ENCODE measurements around the gene ITFG1.

GRCh38 chr16:47284999-47285398, 175.9 kb downstream of the ITFG1 start:
- TF ChIP-seq ZC3H10 (CRISPR knock-in tag; IDR thresholded peaks at IDR 0.05) (no peak), SNAI2 (CRISPR knock-in tag; IDR thresholded peaks at IDR 0.05) (no peak), OSR1 (CRISPR knock-in tag; IDR thresholded peaks at IDR 0.05) (no peak), CSDC2 (CRISPR knock-in tag; IDR thresholded peaks at IDR 0.05) (no peak)
- TF ChIP-seq, protein P1, sequence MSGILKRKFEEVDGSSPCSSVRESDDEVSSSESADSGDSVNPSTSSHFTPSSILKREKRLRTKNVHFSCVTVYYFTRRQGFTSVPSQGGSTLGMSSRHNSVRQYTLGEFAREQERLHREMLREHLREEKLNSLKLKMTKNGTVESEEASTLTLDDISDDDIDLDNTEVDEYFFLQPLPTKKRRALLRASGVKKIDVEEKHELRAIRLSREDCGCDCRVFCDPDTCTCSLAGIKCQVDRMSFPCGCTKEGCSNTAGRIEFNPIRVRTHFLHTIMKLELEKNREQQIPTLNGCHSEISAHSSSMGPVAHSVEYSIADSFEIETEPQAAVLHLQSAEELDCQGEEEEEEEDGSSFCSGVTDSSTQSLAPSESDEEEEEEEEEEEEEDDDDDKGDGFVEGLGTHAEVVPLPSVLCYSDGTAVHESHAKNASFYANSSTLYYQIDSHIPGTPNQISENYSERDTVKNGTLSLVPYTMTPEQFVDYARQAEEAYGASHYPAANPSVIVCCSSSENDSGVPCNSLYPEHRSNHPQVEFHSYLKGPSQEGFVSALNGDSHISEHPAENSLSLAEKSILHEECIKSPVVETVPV (CRISPR knock-in tag; IDR thresholded peaks at IDR 0.05): no peak
